Nephron progenitor cell (in vitro differentiated cells): ENCODE results near the gene SSTR4.

Experiments used
- DNase-seq: peaks from one replicate; pipeline ENCODE4 v3.0.0; 2021
- H3K27ac Mint-ChIP-seq: 2 replicates; pipeline ENCODE4 v1.8.0; 2021; ENCODE audit warnings: mild to moderate bottlenecking, moderate library complexity, mixed read lengths
- H3K27me3 Mint-ChIP-seq: 2 replicates; pipeline ENCODE4 v1.8.0; 2021; ENCODE audit warnings: mild to moderate bottlenecking, low read depth, mixed read lengths; ENCODE audit not compliant: poor library complexity
- H3K36me3 Mint-ChIP-seq: 2 replicates; pipeline ENCODE4 v1.8.0; 2021; ENCODE audit warnings: low read depth, mixed read lengths
- H3K4me1 Mint-ChIP-seq: 2 replicates; pipeline ENCODE4 v1.8.0; 2021; ENCODE audit warnings: mixed read lengths
- H3K4me3 Mint-ChIP-seq: 2 replicates; pipeline ENCODE4 v1.8.0; 2021; ENCODE audit warnings: mild to moderate bottlenecking, moderate library complexity, mixed read lengths
- H3K9me3 Mint-ChIP-seq: 2 replicates; pipeline ENCODE4 v1.8.0; 2021; ENCODE audit warnings: mild to moderate bottlenecking, moderate library complexity, mixed read lengths
- TF ChIP-seq, protein P1 (sequence below): fragments of 200-600 bp; sonication (generic); IDR thresholded peaks from 2 replicates; pipeline ENCODE4 v1.5.0; 2021; ENCODE audit warnings: antibody characterized with exemption

The SSTR4 gene

DNA sequence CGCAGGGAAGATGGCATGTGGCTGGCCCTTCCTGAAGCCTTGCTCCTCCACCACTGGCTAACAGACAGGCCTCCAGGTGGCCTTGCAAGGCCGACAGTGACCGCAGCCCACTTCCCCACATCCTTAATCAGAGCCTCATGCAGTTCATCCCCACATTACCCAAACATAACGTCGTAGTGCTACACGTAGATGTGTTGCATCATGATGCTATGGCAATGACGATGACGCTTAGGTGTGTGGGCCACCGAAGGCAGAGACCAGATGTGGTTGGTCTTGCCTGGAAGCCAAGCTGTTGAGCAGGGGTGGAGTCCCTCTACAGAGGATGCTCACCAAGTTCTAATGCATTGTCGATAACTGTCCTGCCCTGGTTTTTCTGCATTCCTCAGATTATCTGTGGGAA, 45.4 kb downstream of the SSTR4 start:
- Mint-ChIP-seq H3K9me3 (no peaks in the 10 kb centered on the region), H3K4me3 (no peak overlapping the region), H3K27ac (no peak overlapping the region), H3K36me3 (no peaks in the 10 kb centered on the region), H3K27me3 (peaks cover 7% of the 10 kb centered on the region), H3K4me1 (peaks cover 18% of the 10 kb centered on the region)
- no peak for DNase-seq
- TF ChIP-seq, protein P1, sequence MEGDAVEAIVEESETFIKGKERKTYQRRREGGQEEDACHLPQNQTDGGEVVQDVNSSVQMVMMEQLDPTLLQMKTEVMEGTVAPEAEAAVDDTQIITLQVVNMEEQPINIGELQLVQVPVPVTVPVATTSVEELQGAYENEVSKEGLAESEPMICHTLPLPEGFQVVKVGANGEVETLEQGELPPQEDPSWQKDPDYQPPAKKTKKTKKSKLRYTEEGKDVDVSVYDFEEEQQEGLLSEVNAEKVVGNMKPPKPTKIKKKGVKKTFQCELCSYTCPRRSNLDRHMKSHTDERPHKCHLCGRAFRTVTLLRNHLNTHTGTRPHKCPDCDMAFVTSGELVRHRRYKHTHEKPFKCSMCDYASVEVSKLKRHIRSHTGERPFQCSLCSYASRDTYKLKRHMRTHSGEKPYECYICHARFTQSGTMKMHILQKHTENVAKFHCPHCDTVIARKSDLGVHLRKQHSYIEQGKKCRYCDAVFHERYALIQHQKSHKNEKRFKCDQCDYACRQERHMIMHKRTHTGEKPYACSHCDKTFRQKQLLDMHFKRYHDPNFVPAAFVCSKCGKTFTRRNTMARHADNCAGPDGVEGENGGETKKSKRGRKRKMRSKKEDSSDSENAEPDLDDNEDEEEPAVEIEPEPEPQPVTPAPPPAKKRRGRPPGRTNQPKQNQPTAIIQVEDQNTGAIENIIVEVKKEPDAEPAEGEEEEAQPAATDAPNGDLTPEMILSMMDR = no peak

DNA sequence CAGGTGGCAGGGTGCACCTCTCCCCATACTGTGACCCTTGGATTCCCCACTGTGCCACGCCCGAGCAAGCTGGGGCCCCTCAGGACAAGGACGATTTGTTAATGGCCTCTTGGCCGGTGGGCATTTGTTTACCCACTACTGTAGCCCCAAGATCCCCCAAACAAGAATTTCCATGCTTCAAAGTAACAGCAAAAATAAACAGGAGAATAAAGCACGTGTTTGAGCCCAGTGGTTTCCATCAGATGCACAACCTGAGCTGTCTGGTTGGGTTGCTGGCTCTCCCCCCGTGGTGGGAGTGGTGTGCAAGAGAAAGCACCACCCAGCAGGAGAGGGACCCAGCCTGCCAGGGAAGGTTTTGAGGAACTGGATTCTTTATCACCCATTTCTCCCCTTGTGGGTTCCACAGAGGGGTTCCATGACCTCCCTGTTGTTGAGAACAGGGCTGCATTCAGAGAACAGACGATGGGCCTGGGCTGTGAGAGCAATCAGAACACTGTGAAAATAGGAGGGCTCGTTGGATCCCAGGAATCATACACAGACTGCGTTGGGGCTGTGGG, 46.2 kb downstream of the SSTR4 start:
- no peak for DNase-seq

DNA sequence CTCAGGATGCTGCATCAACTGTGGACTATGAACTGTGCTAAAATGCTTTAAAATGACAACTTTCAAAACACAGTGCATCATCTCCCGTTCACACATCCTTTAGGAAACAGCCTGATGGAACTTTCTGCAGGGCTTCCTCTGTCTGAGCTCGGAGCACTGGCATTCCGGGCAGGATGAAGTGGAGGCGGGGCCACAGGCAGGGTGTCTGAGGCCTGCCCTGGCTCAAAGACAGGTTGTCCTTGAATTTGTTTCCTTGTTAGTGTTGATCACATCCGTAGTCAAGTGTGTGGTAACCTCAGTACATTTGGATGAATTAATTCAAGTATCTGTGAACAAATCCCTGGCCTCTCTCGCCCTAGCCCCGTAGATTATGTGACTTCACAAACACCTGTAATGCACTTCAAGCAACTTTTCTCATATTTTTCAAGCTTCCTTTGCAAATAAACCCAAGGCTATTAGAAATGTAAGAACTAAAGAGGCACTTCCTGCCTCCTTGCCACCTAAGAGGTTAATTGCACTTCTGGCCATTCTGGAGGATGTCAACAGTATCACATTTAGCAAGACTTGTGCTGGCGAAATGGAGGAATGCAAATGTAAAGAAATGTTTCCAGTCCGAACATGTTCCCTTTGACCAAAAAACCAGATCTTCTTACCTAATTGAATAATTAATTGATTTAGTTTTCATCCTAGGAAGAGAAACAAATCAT, 47.9 kb downstream of the SSTR4 start:
- H3K4me1 Mint-ChIP-seq = peaks cover 35% of the 10 kb centered on the region
- TF ChIP-seq, protein P1 = no peak
- DNase-seq = no peak
- no peaks in the 10 kb centered on the region for H3K36me3 Mint-ChIP-seq
- no peaks in the 10 kb centered on the region for H3K9me3 Mint-ChIP-seq
- H3K4me3 Mint-ChIP-seq = no peak overlapping the region
- peaks cover 7% of the 10 kb centered on the region for H3K27me3 Mint-ChIP-seq
- no peak overlapping the region for H3K27ac Mint-ChIP-seq

More for the DNA sequence above, 46.2 kb downstream of the SSTR4 start:
- Mint-ChIP-seq H3K9me3 (no peaks in the 10 kb centered on the region), H3K27ac (no peak overlapping the region), H3K4me3 (no peak overlapping the region), H3K4me1 (peaks cover 20% of the 10 kb centered on the region), H3K27me3 (peaks cover 7% of the 10 kb centered on the region), H3K36me3 (no peaks in the 10 kb centered on the region)
- TF ChIP-seq, protein P1 = no peak

DNA sequence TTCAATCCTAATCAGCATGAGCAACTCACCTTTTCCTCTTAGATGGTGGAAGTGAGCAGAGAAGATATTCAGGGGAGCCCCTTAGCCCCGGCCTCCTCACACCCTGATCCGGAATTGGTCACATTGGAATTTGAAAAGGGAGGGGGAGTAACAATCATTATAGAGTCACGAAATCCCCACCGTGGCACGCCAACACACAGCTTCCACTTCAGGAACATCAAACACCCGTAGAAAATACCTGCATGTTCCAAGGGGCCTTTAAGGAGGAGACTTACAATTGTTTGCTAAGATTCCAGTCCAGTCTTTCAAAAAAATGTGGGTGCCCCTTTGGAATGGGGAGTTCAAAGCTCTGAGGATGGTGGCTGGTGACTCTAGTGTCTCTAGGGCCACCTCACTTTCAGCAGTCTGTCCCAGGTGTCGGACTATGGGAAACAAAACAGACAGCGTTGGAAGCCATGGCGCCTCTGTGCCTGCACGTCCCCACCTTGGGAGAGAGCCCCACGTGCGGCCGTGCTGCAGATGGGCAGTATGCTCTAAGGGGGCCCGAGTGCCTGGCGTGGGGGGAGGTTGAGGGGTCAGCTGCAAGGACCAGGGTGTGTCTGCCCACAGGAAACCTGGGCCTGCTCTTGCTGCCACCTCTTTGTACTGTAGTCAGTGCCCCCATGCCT, 48.6 kb downstream of the SSTR4 start:
- Mint-ChIP-seq H3K9me3 (no peaks in the 10 kb centered on the region), H3K27ac (no peak overlapping the region), H3K4me3 (no peak overlapping the region), H3K27me3 (peaks cover 7% of the 10 kb centered on the region), H3K4me1 (peaks cover 40% of the 10 kb centered on the region), H3K36me3 (no peaks in the 10 kb centered on the region)
- no peak for DNase-seq
- TF ChIP-seq, protein P1 = no peak

DNA sequence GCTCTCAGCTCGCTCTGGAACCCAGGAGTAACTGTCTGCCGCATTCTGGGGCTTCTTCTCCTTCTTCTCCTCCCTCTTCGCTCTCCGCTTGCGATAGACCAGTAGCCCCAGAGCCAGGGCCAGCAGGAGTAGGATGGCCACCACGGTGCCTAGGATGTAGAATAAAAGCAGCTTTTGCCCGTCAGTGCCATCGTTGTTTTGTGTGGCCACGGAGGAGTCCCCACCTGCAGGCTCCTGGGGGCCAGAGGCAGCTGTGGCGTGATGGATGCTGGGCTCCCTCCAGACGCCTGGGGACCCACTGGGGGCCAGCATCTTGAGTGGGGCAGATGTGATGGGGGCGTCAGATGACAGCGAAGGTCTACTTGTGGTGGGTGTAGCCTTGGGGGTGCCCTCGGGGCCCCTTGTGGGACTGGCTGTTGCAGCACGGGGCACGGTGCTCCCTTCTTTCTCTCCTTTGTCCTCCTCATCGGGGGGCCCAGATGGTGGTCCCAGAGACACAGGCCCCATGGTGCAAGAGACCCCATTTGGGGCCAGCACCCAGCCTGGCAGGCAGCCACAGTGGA, 49.3 kb downstream of the SSTR4 start:
- H3K4me1 Mint-ChIP-seq = peaks cover 41% of the 10 kb centered on the region

More for the DNA sequence above, 49.3 kb downstream of the SSTR4 start:
- Mint-ChIP-seq H3K9me3 (no peaks in the 10 kb centered on the region), H3K27ac (no peak overlapping the region), H3K36me3 (no peaks in the 10 kb centered on the region), H3K4me3 (no peak overlapping the region), H3K27me3 (peaks cover 4% of the 10 kb centered on the region)
- DNase-seq = no peak
- TF ChIP-seq, protein P1 = no peak
